ENCODE data around the gene CRADD. TPM values are rescaled to one million over a fixed set of nuclear protein-coding genes. Genes with fewer than 3 reads are reported as not detected.
A peak's percentile ranks its signal among the peaks of the same experiment; 100 is the strongest.

Gene CRADD
- total RNA-seq, 4 donors from 2014 or later = 11.8 to 49.5 (median 31.4) TPM

- peaks cover 3 to 43% (median 4%) of the 10 kb centered on the region in 3 donors for H3K4me1 ChIP-seq
- H3K4me3 ChIP-seq = no peak overlapping the region
- TF ChIP-seq CTCF (IDR thresholded peaks at IDR 0.05) = no peak
- TF ChIP-seq POLR2AphosphoS5 (IDR thresholded peaks at IDR 0.05) = no peak
- no peak for TF ChIP-seq EP300 (IDR thresholded peaks at IDR 0.05)
- no peak for TF ChIP-seq POLR2A (IDR thresholded peaks at IDR 0.05)
- ATAC-seq = no peak
- no peak overlapping the region for H3K27ac ChIP-seq
- H3K27me3 ChIP-seq = no peaks in the 10 kb centered on the region
- H3K36me3 ChIP-seq = no peaks in the 10 kb centered on the region
- WGBS, 2 donors (ENCODE audit: low coverage in 1 of 2) = 62 to 91% methylated on average over 3 of the region's 3 CpGs
- H3K9me3 ChIP-seq = no peaks in the 10 kb centered on the region
These were observed 25.6 kb downstream of the CRADD start for GRCh38 chr12:93702707-93703315.

- Histone ChIP-seq H3K4me1 (peaks cover 3 to 30% (median 4%) of the 10 kb centered on the region in 3 donors), H3K9me3 (peaks cover 0 to 5% (median 0%) of the 10 kb centered on the region in 3 donors), H3K36me3 (no peaks in the 10 kb centered on the region), H3K27me3 (no peaks in the 10 kb centered on the region), H3K27ac (peak overlapping the region in 2 of 4 donors; percentile 3 to 59), H3K4me3 (no peak overlapping the region)
- no peak for ATAC-seq
- TF ChIP-seq EP300 (IDR thresholded peaks at IDR 0.05) = no peak
- peak; percentile 8 for TF ChIP-seq POLR2AphosphoS5 (IDR thresholded peaks at IDR 0.05)
- no peak for TF ChIP-seq CTCF (IDR thresholded peaks at IDR 0.05)
These were observed 26.9 kb downstream of the CRADD start for GRCh38 chr12:93704122-93704521.

- no peak for ATAC-seq
- Histone ChIP-seq H3K4me1 (peaks cover 3 to 27% (median 4%) of the 10 kb centered on the region in 3 donors), H3K9me3 (peaks cover 0 to 10% (median 0%) of the 10 kb centered on the region in 3 donors), H3K27me3 (no peaks in the 10 kb centered on the region), H3K36me3 (no peaks in the 10 kb centered on the region), H3K4me3 (no peak overlapping the region), H3K27ac (peak overlapping the region in 2 of 4 donors; percentile 3 to 59)
- WGBS, 2 donors (ENCODE audit: low coverage in 1 of 2) = 87 to 100% methylated on average over 2 to 4 of the region's 4 CpGs
- TF ChIP-seq POLR2A (IDR thresholded peaks at IDR 0.05) (no peak), POLR2AphosphoS5 (IDR thresholded peaks at IDR 0.05) (no peak), CTCF (IDR thresholded peaks at IDR 0.05) (no peak), EP300 (IDR thresholded peaks at IDR 0.05) (no peak)
These were observed 27.4 kb downstream of the CRADD start for GRCh38 chr12:93704625-93705024.

- Histone ChIP-seq H3K36me3 (no peaks in the 10 kb centered on the region), H3K4me3 (no peak overlapping the region), H3K9me3 (peaks cover 0 to 16% (median 0%) of the 10 kb centered on the region in 3 donors), H3K27me3 (no peaks in the 10 kb centered on the region), H3K27ac (no peak overlapping the region), H3K4me1 (peaks cover 3 to 27% (median 4%) of the 10 kb centered on the region in 3 donors)
- TF ChIP-seq CTCF (IDR thresholded peaks at IDR 0.05) (no peak), POLR2AphosphoS5 (IDR thresholded peaks at IDR 0.05) (no peak), POLR2A (IDR thresholded peaks at IDR 0.05) (no peak), EP300 (IDR thresholded peaks at IDR 0.05) (no peak)
- 93% methylated on average over 1 of the region's 1 CpG; no CpG with 5 or more reads in 1 of the 2 donors for WGBS, 2 donors (ENCODE audit: low coverage in 1 of 2)
- no peak for ATAC-seq
These were observed 28.1 kb downstream of the CRADD start for GRCh38 chr12:93705237-93705636.

GRCh38 chr12:93706387-93706786 is 29.2 kb downstream of the CRADD start:
- 58 to 68% methylated on average over 2 of the region's 2 CpGs for WGBS, 2 donors (ENCODE audit: low coverage in 1 of 2)
- Histone ChIP-seq H3K4me1 (peaks cover 4 to 32% (median 6%) of the 10 kb centered on the region in 3 donors), H3K4me3 (no peak overlapping the region), H3K27me3 (no peaks in the 10 kb centered on the region), H3K9me3 (peaks cover 0 to 22% (median 0%) of the 10 kb centered on the region in 3 donors), H3K36me3 (no peaks in the 10 kb centered on the region), H3K27ac (no peak overlapping the region)
- TF ChIP-seq CTCF (IDR thresholded peaks at IDR 0.05) (no peak), EP300 (IDR thresholded peaks at IDR 0.05) (no peak), POLR2AphosphoS5 (IDR thresholded peaks at IDR 0.05) (no peak), POLR2A (IDR thresholded peaks at IDR 0.05) (no peak)
- ATAC-seq = no peak
